SH-SY5Y (cell line): ENCODE data around the gene GPR55.

Experiments used
- GATA2 ChIP-seq: IDR thresholded peaks from 2 replicates; pipeline ENCODE4 v1.6.1; 2011; ENCODE audit warnings: mild to moderate bottlenecking, low read depth, low read length
- GATA3 ChIP-seq: IDR thresholded peaks from 2 replicates; pipeline ENCODE4 v1.6.1; 2011; ENCODE audit warnings: low read depth, mild to moderate bottlenecking, low read length, moderate library complexity

GRCh38 chr2:230930149-230930780 is 5.2 kb upstream of the GPR55 start:
- TF ChIP-seq GATA2: no peak
- TF ChIP-seq GATA3: no peak
